Fibroblast of mammary gland (primary cell): ENCODE data around the gene LRRC8C.

Experiments used
- DNase-seq: peaks from one replicate; pipeline ENCODE4 v3.0.0-alpha.2; 2010; ENCODE audit warnings: low read depth
- H3K4me3 ChIP-seq: 2 replicates; pipeline ENCODE4 v1.5.1; 2011; ENCODE audit warnings: low read depth, mild to moderate bottlenecking, low read length, moderate library complexity; ENCODE audit not compliant: control insufficient read depth
- CTCF ChIP-seq: conservative IDR thresholded peaks from 2 replicates; pipeline ENCODE4 v1.5.1; 2011; ENCODE audit warnings: low read depth, low read length, inconsistent platforms; ENCODE audit not compliant: control insufficient read depth, insufficient read depth

Gene LRRC8C

GRCh38 chr1:89602871-89603404 is 30.0 kb upstream of the LRRC8C start:
- H3K4me3 ChIP-seq = no peak overlapping the region
- no peak for TF ChIP-seq CTCF
- no peak for DNase-seq

GRCh38 chr1:89603651-89604413 is 29.1 kb upstream of the LRRC8C start:
- no peak for TF ChIP-seq CTCF
- DNase-seq = peak; percentile 75
- H3K4me3 ChIP-seq = no peak overlapping the region

- H3K4me3 ChIP-seq = no peak overlapping the region
- peak; percentile 62 for DNase-seq
- no peak for TF ChIP-seq CTCF
These were observed 28.5 kb upstream of the LRRC8C start for GRCh38 chr1:89604414-89604735.

GRCh38 chr1:89605692-89606091 is 27.2 kb upstream of the LRRC8C start:
- no peak for TF ChIP-seq CTCF
- no peak overlapping the region for H3K4me3 ChIP-seq
- DNase-seq = peak; percentile 87

GRCh38 chr1:89606227-89606980 is 26.5 kb upstream of the LRRC8C start:
- TF ChIP-seq CTCF = no peak
- H3K4me3 ChIP-seq = no peak overlapping the region
- no peak for DNase-seq

- H3K4me3 ChIP-seq = no peak overlapping the region
- no peak for DNase-seq
These were observed 25.8 kb upstream of the LRRC8C start for GRCh38 chr1:89607156-89607555.

More at GRCh38 chr1:89607156-89607555, 25.8 kb upstream of the LRRC8C start:
- TF ChIP-seq CTCF = no peak
